Uterine smooth muscle cell (primary cell): Measurements from ENCODE around the gene CPPED1. TPM values are rescaled to one million over a fixed set of nuclear protein-coding genes. Genes with fewer than 3 reads are reported as not detected.

Experiments
- total RNA-seq: library from RNA; depleted of rRNA; stranded (reverse); fragments of >200 nt; gene quantifications from 2 replicates; pipeline ENCODE4 v1.2.3, GENCODE V29; 2014

The CPPED1 gene, protein sequence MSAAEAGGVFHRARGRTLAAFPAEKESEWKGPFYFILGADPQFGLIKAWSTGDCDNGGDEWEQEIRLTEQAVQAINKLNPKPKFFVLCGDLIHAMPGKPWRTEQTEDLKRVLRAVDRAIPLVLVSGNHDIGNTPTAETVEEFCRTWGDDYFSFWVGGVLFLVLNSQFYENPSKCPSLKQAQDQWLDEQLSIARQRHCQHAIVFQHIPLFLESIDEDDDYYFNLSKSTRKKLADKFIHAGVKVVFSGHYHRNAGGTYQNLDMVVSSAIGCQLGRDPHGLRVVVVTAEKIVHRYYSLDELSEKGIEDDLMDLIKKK
- total RNA-seq: 4.6 and 4.9 TPM in 2 replicates

GRCh38 chr16:12803203-12804093, at the start of gene CPPED1:
Gene CPPED1 (minus strand): TSS chr16:12803887. CDS start chr16:12803776, 111 bp downstream.

Other genes with a start within 250 kb of the CPPED1 start
- under 0.01 TPM in 2 replicates for gene SHISA9, start 97.7 kb upstream of the CPPED1 start, total RNA-seq